CD14-positive monocyte (primary cell): ENCODE measurements around the gene NRSN2. TPM values are rescaled to one million over a fixed set of nuclear protein-coding genes. Genes with fewer than 3 reads are reported as not detected.
"Not testable (repeated sequence)": the region's sequence is repeated elsewhere in the genome, so short reads cannot be mapped to it uniquely, and the experiment has no call there.

ENCODE experiments used
- DNase-seq, 3 donors: peaks; one replicate each; pipeline ENCODE4 v3.0.0-alpha.2; 2011 to 2022
- H2AFZ ChIP-seq: 2 replicates; pipeline ENCODE4 v1.6.0; 2012; ENCODE audit warnings: mild to moderate bottlenecking, low read depth, low read length, inconsistent platforms; ENCODE audit not compliant: insufficient read depth, poor library complexity, severe bottlenecking
- H3K27ac ChIP-seq, 2 donors: 1 replicate in 1 of 2; 2 replicates in 1 of 2; pipeline ENCODE4 v1.5.1; 2012 to 2013; ENCODE audit warnings: low read length in 2 of 2, control low read depth in 1 of 2, inconsistent platforms in 1 of 2, low read depth in 1 of 2, mild to moderate bottlenecking in 1 of 2
- H3K27me3 ChIP-seq, 2 donors: one replicate each; pipeline versions ENCODE4 v1.6.0 to v1.6.1; 2011 to 2013; ENCODE audit warnings: low read length in 2 of 2; ENCODE audit not compliant: control insufficient read depth in 2 of 2, insufficient read depth in 2 of 2
- H3K36me3 ChIP-seq, 2 donors: replicated peaks in 1 of 2; 1 replicate in 1 of 2; 2 replicates in 1 of 2; pipeline versions ENCODE4 v1.5.1 to v1.6.1; 2012 to 2013; ENCODE audit warnings: low read length in 2 of 2, control low read depth in 1 of 2, inconsistent platforms in 1 of 2, mild to moderate bottlenecking in 1 of 2; ENCODE audit not compliant: insufficient read depth in 2 of 2, control insufficient read depth in 1 of 2
- H3K4me1 ChIP-seq, 2 donors: 1 replicate in 1 of 2; 2 replicates in 1 of 2; pipeline versions ENCODE4 v1.5.1 to v1.6.1; 2012 to 2013; ENCODE audit warnings: low read length in 2 of 2, control low read depth in 1 of 2, inconsistent platforms in 1 of 2, mild to moderate bottlenecking in 1 of 2, moderate library complexity in 1 of 2; ENCODE audit not compliant: insufficient read depth in 2 of 2, control insufficient read depth in 1 of 2
- H3K4me2 ChIP-seq: replicated peaks from 2 replicates; pipeline ENCODE3; 2012; ENCODE audit warnings: low read length, moderate library complexity, mild to moderate bottlenecking; ENCODE audit not compliant: poor library complexity, severe bottlenecking; ENCODE audit errors: extremely low read depth
- H3K4me3 ChIP-seq, 3 experiments: fragments of 200-600 bp in 1 of 3; sonication (generic) in 1 of 3; replicated peaks in 1 of 3; 1 replicate in 2 of 3; 2 replicates in 1 of 3; pipeline ENCODE4 v1.5.1; 2011 to 2013; ENCODE audit warnings: low read length in 3 of 3, mild to moderate bottlenecking in 3 of 3, control low read depth in 2 of 3, low read depth in 2 of 3, inconsistent platforms in 1 of 3, moderate library complexity in 1 of 3
- H3K79me2 ChIP-seq: 2 replicates; pipeline ENCODE4 v1.6.0; 2012; ENCODE audit warnings: mild to moderate bottlenecking, control low read depth, inconsistent platforms, low read length, moderate library complexity; ENCODE audit not compliant: insufficient read depth
- H3K9ac ChIP-seq: 2 replicates; pipeline ENCODE4 v1.6.0; 2017; ENCODE audit warnings: low read length, mild to moderate bottlenecking; ENCODE audit not compliant: insufficient read depth, poor library complexity, severe bottlenecking
- H3K9me3 ChIP-seq, 2 donors: replicated peaks in 1 of 2; 1 replicate in 1 of 2; 2 replicates in 1 of 2; pipeline versions ENCODE4 v1.5.1 to v1.6.1; 2012 to 2013; ENCODE audit warnings: low read length in 2 of 2, control low read depth in 1 of 2; ENCODE audit not compliant: control insufficient read depth in 1 of 2, insufficient read depth in 1 of 2
- H4K20me1 ChIP-seq: 2 replicates; pipeline ENCODE4 v1.6.0; 2012; ENCODE audit warnings: mild to moderate bottlenecking, low read length, control low read depth, moderate library complexity; ENCODE audit not compliant: insufficient read depth
- H3K27ac Mint-ChIP-seq, 7 donors: one replicate each; pipeline ENCODE4 v1.8.0; 2020; ENCODE audit warnings: mild to moderate bottlenecking in 7 of 7, mixed read lengths in 7 of 7, moderate library complexity in 6 of 7, inconsistent platforms in 2 of 7
- H3K27me3 Mint-ChIP-seq, 3 donors: one replicate each; pipeline ENCODE4 v1.8.0; 2021 to 2022; ENCODE audit warnings: low read depth in 3 of 3, mild to moderate bottlenecking in 3 of 3, mixed read lengths in 3 of 3, moderate library complexity in 3 of 3, inconsistent platforms in 1 of 3
- H3K36me3 Mint-ChIP-seq, 2 donors: one replicate each; pipeline ENCODE4 v1.8.0; 2020; ENCODE audit warnings: mixed read lengths in 2 of 2, inconsistent platforms in 1 of 2, mild to moderate bottlenecking in 1 of 2
- H3K4me1 Mint-ChIP-seq: one replicate; pipeline ENCODE4 v1.8.0; 2020; ENCODE audit warnings: mild to moderate bottlenecking, mixed read lengths
- H3K4me3 Mint-ChIP-seq, 2 donors: one replicate each; pipeline ENCODE4 v1.8.0; 2020; ENCODE audit warnings: mild to moderate bottlenecking in 2 of 2, mixed read lengths in 2 of 2, moderate library complexity in 1 of 2
- H3K9me3 Mint-ChIP-seq, 7 donors: one replicate each; pipeline ENCODE4 v1.8.0; 2020 to 2022; ENCODE audit warnings: mixed read lengths in 7 of 7, mild to moderate bottlenecking in 6 of 7, moderate library complexity in 6 of 7, inconsistent platforms in 2 of 7
- WGBS: methylation state at CpG from one replicate; pipeline ENCODE4 v1.1.5; 2013; ENCODE audit warnings: missing lambda C conversion rate; ENCODE audit not compliant: insufficient coverage; 5-methylcytosine and 5-hydroxymethylcytosine counted together
- intact Hi-C, 2 donors: fragments of 100-400 bp; cut with micrococcal nuclease; formaldehyde crosslinking; loops; one replicate each; pipeline versions ENCODE4 v1.15.0 to v1.15.1; 2023
- polyA plus RNA-seq, 3 donors: library from polyadenylated mRNA; depleted of rRNA in 1 of 3; unstranded in 2 of 3; stranded (reverse) in 1 of 3; fragments of 300-500 nt in 2 of 3; fragments of >200 nt in 1 of 3; fragmentation: Illumina TruSeq in 2 of 3; gene quantifications; 1 replicate in 2 of 3; 2 replicates in 1 of 3; pipeline ENCODE4 v1.2.3, GENCODE V29; 2012 to 2021
- TF ChIP-seq, protein P1 (sequence below): fragments of 200-600 bp; IDR thresholded peaks from one replicate; pipeline ENCODE4 v1.8.0; 2022; ENCODE audit warnings: antibody characterized with exemption, mild to moderate bottlenecking

NRSN2 gene
- polyA plus RNA-seq, 3 donors = 0.09 to 0.73 (median 0.56) TPM

DNA sequence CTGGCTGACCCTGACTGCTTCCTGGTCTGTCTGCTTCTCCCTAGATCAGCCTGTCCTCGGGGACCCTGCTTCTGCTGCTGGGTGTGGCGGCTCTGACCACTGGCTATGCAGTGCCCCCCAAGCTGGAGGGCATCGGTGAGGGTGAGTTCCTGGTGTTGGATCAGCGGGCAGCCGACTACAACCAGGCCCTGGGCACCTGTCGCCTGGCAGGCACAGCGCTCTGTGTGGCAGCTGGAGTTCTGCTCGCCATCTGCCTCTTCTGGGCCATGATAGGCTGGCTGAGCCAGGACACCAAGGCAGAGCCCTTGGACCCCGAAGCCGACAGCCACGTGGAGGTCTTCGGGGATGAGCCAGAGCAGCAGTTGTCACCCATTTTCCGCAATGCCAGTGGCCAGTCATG lies 6.3 kb downstream of the NRSN2 start:
- Histone ChIP-seq H3K27me3 (no peaks in the 10 kb centered on the region), H3K4me2 (no peak overlapping the region), H4K20me1 (no peaks in the 10 kb centered on the region), H3K36me3 (no peaks in the 10 kb centered on the region), H3K9me3 (no peaks in the 10 kb centered on the region), H3K27ac (no peak overlapping the region), H3K79me2 (no peaks in the 10 kb centered on the region), H3K4me3 (no peak overlapping the region), H2AFZ (no peak overlapping the region), H3K9ac (no peak overlapping the region), H3K4me1 (peaks cover 5% of the 10 kb centered on the region in 2 donors)
- Mint-ChIP-seq H3K27ac (no peak overlapping the region), H3K4me3 (no peak overlapping the region), H3K9me3 (peaks cover 0 to 1% (median 0%) of the 10 kb centered on the region in 7 donors), H3K4me1 (peaks cover 7% of the 10 kb centered on the region), H3K27me3 (peaks cover 0 to 7% (median 5%) of the 10 kb centered on the region in 3 donors), H3K36me3 (no peaks in the 10 kb centered on the region)
- WGBS = 96% methylated on average over 12 of the region's 13 CpGs
- DNase-seq = no peak
- intact Hi-C loops = loop anchor here in 1 of 2 donors (10.0 kb wide), 1 partner anchor 52 kb away; the partner anchor contains the start of gene RBCK1
- TF ChIP-seq, protein P1, sequence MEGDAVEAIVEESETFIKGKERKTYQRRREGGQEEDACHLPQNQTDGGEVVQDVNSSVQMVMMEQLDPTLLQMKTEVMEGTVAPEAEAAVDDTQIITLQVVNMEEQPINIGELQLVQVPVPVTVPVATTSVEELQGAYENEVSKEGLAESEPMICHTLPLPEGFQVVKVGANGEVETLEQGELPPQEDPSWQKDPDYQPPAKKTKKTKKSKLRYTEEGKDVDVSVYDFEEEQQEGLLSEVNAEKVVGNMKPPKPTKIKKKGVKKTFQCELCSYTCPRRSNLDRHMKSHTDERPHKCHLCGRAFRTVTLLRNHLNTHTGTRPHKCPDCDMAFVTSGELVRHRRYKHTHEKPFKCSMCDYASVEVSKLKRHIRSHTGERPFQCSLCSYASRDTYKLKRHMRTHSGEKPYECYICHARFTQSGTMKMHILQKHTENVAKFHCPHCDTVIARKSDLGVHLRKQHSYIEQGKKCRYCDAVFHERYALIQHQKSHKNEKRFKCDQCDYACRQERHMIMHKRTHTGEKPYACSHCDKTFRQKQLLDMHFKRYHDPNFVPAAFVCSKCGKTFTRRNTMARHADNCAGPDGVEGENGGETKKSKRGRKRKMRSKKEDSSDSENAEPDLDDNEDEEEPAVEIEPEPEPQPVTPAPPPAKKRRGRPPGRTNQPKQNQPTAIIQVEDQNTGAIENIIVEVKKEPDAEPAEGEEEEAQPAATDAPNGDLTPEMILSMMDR = no peak

DNA sequence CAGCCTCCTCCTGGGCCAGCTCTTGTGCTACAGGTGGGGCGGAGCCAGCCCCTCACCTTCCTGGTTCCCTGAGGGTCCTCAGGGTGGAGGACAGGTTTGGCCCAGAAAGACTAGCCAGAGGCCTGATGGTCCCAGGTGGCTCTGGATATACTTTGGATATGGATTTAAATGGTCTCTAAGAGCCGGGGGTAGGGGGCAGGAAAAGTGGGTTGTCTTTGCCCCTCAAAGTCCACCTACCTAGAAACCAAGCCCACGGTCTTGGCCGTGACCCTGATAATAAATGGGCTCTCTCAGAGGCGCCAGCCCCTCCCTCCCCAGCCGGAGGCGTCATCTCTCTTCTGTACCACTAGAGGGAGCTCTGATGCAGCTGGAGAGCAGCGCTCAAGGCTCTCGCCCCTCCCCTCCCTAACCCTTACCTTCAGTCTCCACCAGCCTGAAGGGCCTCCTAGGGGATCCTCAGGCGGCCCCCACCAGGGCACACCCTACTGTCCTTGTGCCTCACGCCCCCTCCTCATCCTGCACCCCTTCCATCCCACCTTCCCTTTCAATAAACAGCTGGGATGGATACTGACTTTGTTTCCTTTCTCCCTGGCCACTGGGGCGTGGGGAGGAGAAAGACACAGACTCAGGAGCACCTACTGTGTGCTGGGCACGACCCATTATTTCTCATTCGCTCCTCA lies 7.5 kb downstream of the NRSN2 start:
- 23% methylated on average over 12 of the region's 14 CpGs for WGBS
- H3K4me3 Mint-ChIP-seq = no peak overlapping the region
- TF ChIP-seq, protein P1 = peak; percentile 92

DNA sequence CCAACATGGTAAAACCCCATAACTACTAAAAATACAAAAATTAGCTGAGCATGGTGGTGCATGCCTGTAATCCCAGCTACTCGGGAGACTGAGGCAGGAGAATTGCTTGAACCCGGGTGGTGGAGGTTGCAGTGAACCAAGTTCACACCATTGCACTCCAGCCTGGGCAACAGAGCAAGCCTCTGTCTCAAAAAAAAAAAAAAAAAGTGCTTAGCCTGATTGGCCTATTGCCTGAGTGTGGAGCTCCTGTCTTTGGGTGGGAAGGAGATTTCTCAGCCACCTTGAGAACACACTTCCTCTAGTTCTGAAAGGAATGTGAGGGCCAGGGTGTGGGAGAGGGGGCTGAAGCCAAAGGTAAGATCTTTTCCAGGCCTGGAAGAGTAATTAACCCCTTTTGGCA lies 9.2 kb downstream of the NRSN2 start:
- H3K27ac ChIP-seq = not testable (repeated sequence)
- intact Hi-C loops = loop anchor here in 1 of 2 donors (10.0 kb wide), 1 partner anchor 49 kb away; the partner anchor contains the start of gene RBCK1

More for the DNA sequence above, 7.5 kb downstream of the NRSN2 start:
- Mint-ChIP-seq H3K27me3 (peaks cover 0 to 7% (median 2%) of the 10 kb centered on the region in 3 donors), H3K27ac (peak overlapping the region in 1 of 7 donors; percentile 18), H3K9me3 (peaks cover 0 to 2% (median 0%) of the 10 kb centered on the region in 7 donors), H3K4me1 (peaks cover 2% of the 10 kb centered on the region), H3K36me3 (no peaks in the 10 kb centered on the region)
- DNase-seq = peak; percentile 80 to 83 (median 81)
- Histone ChIP-seq H3K9me3 (no peaks in the 10 kb centered on the region), H3K4me2 (no peak overlapping the region), H3K4me3 (no peak overlapping the region), H4K20me1 (no peaks in the 10 kb centered on the region), H3K9ac (no peak overlapping the region), H3K27ac (no peak overlapping the region), H3K4me1 (no peaks in the 10 kb centered on the region), H2AFZ (no peak overlapping the region), H3K36me3 (no peaks in the 10 kb centered on the region), H3K27me3 (no peaks in the 10 kb centered on the region), H3K79me2 (no peaks in the 10 kb centered on the region)
- intact Hi-C loops = loop anchor here (1.0 to 10.0 kb wide), 3 partner anchors 50 to 125 kb away; partner anchors contain the start of gene RBCK1 (in 2 of the 2)

More for the DNA sequence above, 9.2 kb downstream of the NRSN2 start:
- not testable (repeated sequence) for H3K27me3 Mint-ChIP-seq, H3K27me3 ChIP-seq, H3K4me3 Mint-ChIP-seq, H3K36me3 ChIP-seq, H3K4me2 ChIP-seq, H3K9ac ChIP-seq, H3K4me1 Mint-ChIP-seq, H2AFZ ChIP-seq, H3K9me3 Mint-ChIP-seq, H3K9me3 ChIP-seq, H3K79me2 ChIP-seq, H4K20me1 ChIP-seq, H3K27ac Mint-ChIP-seq, DNase-seq, H3K36me3 Mint-ChIP-seq, H3K4me3 ChIP-seq, H3K4me1 ChIP-seq
- 92% methylated on average over 2 of the region's 2 CpGs for WGBS
